Left forelimb (tissue), 1 donor: ENCODE results near the gene NCDN.

Experiments used
- DNase-seq: peaks from one replicate; pipeline ENCODE4 v3.0.0-alpha.2; 2018; ENCODE audit warnings: low spot score

NCDN gene, protein sequence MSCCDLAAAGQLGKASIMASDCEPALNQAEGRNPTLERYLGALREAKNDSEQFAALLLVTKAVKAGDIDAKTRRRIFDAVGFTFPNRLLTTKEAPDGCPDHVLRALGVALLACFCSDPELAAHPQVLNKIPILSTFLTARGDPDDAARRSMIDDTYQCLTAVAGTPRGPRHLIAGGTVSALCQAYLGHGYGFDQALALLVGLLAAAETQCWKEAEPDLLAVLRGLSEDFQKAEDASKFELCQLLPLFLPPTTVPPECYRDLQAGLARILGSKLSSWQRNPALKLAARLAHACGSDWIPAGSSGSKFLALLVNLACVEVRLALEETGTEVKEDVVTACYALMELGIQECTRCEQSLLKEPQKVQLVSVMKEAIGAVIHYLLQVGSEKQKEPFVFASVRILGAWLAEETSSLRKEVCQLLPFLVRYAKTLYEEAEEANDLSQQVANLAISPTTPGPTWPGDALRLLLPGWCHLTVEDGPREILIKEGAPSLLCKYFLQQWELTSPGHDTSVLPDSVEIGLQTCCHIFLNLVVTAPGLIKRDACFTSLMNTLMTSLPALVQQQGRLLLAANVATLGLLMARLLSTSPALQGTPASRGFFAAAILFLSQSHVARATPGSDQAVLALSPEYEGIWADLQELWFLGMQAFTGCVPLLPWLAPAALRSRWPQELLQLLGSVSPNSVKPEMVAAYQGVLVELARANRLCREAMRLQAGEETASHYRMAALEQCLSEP

DNA sequence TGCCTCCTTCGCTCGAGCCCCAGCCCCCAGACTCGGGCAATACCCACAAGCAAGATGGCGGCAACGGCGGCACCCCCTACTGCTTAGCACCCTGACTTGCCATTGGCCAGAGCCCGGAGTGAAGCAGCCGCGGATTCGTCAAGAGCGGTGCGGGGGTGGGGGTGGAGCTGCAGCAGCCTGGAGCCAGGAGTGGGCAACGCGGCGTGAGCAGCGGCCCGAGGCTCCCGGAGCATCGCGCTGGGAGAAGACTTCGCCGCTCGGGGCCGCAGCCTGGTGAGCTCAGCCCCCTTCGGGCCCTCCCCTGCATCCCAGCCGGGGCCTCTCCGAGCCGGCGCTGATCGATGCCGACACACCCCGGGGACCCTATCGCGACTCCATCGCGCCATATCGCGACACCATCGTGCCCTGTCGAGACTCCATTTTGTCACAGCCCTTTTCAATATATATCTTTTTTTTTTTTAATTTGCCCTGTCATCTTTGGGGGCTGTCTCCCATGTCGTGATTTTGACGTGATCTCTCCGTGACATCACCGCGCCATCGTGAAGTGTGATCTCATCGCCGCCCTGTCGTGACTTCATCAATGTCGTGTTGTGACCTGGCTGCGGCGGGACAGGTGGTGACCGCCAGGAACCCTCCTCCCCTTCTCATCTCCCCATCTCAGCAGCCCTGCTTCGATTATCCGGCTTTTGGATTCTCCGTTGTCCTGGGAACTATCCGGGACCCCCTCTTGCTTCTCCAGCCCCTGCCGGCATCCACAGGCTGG is at the start of gene NCDN:
NCDN (plus strand) TSS at position 189 of the 763 bp plus-strand sequence; CDS start at position 581, 392 bp downstream.
- DNase-seq: peak; percentile 99

DNA sequence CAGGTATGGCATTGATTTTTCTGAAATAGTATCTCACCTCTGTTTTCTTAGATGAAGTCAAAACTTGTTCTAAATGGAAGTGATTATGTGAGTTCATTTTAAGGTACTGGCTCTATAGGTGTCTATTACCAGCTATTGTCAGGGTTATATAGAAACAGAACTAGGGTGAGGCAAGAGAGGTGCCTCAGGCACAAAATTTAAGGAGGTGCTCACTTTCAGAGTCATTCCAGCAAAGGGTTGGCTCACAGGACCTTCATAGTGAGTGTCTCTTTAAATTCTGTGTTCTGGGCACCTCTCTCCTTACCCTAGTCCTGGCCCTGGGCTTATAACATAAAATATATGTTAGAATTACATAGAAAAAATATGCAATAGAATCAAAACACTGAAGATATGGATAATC is 49.7 kb upstream of the NCDN start:
- no peak for DNase-seq

DNA sequence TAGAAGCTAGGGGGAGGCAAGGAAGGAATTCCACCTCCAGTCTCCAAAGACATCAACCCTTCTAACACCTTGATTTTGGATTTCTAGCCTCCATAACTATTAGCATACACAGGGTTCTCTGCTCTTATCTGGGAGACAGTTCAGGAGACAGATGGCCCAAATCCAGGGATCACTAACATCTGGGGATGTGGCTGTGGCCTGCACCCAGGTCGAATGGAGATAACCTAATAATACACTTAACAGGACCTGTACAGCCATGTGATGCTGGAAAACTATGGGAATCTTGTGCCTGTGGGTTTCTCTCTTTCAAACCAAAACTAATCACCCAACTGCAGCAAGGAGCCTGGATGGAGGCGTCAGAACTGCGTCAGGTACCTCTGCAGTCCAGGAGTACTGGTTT is 48.0 kb upstream of the NCDN start:
- DNase-seq: no peak

DNA sequence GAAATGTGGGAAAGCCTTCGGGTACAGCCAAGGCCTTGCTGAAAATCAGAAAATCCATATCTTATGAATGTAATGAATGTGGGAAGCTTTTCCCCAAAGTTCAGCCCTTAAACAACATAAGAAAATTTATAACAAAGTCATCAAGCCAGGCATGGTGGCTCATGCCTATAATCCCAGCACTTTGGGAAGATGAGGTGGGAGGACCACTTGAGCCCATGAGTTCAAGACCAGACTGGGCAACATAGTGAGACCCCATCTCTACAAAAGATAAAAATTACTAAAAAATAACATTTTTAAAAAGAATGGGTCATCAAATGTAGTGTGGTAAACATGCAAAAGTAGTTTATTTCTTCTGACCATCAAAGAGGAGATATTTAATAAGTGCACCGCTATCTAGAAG is 46.3 kb upstream of the NCDN start:
- DNase-seq: no peak

DNA sequence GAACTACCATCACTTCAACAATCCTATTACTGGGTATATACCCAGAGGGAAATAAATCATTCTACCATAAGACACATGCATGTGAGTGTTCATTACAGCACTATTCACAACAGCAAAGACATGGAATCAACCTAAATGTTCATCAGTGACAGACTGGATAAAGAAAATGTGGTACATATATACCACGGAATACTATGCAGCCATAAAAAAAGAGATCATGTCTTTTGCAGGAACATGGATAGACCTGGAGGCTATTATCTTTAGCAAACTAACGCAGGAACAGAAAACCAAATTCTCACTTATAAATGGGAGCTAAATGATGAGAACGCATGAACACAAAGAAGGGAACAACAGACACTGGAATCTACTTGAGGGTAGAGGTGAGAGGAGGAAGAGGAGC is 39.4 kb upstream of the NCDN start:
- DNase-seq: no peak

DNA sequence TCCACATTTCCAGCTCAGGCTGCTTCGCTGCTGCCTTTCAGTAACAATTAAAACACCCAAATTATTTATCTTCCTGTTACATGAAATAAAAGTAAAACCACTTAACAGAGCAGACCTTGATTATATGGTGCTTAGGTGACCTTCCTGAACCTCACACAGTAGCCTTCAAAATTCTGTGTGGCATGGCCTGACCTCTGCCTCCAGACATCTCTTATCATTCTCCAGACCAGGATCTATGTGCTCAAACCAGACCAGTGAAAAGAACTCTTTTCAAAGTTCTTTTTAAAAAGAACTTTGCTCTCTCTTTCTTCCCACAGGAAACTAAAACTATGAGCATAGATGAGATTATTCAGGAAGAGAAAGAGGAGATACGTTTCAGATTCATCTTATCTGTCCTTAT is 38.2 kb upstream of the NCDN start:
- no peak for DNase-seq

DNA sequence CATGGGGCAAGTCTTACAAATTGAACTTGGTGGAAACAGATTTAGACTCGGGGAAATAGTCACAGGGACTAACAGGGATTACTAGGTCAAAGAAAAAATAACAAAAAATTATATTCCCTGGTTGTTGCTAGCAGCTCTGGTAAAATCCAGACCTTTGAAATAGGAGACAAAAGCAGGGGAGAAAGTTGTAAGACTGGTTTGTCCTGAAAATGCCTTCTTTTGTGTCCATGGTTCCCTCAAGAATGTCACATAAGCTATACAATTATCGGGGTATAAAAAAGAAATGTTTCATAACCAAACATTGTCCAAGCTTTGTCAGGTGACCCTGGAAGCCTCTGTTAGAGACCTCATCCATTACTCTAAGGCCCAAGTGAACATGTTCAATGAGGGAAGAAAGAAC is 33.5 kb upstream of the NCDN start:
- DNase-seq: no peak

DNA sequence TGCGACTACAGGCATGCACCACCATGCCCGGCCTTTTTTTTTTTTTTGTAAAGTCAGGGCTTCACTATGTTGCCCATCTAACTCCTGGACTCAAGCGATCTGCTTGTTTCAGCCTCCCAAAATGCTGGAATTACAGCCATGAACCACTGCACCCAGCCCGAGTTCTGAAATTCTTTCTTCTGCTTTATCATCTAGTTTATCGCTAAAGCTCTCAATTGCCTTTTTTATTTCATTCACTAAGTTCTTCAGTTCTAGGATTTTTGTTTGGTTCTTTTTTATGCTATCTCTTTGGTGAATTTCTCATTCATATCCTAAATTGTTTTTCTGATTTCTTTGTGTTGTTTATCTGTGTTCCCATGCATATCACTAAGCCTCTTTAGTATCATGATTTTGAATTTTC is 27.4 kb upstream of the NCDN start:
- no peak for DNase-seq

DNA sequence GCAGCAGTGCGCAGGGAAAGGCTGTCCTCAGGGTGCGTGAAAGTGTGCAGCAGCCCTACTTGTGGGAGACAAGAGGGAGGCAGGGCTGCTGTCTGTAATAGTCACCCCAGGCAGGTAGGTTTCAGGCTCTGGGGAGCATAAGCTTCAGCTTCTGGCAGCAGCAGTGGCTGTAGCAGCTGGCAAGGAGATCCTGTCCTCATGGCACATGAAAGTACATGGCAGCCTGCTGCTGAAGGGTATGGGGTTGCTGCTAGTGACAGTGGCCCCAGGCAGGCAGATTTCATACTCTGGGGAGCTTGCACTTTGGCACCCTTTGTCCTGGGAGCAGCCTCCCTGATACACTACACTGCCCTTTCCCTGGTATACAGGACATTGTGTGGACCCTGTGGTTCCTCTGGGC is 26.7 kb upstream of the NCDN start:
- no peak for DNase-seq

DNA sequence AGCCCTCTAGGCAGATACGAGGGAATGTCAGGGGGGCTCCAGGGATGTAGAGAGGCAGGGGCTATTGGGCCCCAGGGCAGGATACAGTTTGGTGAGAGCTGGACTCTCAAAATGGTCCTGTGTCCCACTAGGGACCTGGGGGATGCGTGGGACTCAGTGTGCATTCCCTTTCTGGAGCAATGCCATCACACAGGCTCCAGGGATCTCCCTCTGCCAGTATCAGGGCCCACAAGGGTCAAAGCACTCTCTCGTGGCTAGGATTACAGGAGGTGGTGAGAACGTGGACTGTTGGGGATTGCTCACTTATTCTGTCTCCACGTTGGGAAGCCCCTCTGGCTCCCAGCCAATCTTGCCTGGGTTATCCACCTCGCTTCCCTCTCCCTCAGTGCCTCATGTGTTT is 26.2 kb upstream of the NCDN start:
- no peak for DNase-seq

DNA sequence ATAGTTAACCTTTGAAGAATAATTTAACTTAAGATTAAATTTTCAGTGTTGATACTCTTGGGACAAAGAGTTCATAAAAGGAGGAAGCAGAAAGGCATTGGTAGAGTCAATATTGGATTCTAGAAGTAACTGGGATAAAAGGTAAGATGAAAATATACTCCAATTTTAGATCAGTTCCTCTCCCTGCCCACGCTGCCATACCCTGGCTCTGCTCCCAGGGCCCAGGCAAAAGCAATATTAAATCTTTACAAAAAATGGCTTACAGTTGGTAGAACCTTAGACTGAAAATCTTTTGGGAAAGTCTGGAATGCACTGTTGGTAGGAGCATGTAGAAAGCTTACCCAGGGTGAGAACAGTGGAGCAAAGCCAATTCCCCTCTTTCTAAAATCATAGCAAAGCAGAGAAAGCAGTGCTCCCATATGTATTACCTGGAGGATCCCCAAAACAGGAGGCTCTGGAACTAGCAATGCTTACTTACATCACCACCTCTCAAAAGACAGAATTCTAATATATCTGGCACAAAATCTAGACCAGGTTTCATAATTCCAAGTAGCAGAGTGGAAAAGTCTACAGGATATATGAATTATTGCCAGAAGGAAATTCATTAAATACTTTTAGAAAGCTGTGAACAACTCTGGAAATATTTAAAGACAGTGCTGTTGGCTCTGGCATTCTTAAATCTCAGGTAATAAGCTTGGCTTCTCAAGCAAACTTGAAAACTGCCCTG is 24.9 kb upstream of the NCDN start:
- DNase-seq: no peak

DNA sequence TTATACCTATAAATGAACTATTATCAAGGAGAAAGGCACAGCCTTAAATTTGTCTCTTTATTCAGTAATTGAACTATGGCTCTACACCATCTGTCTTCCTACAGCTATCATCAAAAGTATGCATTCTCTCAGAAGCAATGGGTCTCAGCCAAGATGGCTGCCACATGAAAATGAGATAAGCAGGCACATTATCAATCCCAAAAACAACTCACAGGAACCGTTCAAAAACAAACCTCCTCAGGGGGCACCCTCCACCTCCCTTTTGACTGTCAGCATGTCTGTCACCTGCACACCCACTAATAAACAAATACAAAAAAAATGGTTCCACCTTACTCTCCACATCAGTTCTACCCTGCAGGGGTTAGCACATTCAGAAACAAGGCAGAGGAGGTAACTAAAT is 24.0 kb upstream of the NCDN start:
- no peak for DNase-seq

DNA sequence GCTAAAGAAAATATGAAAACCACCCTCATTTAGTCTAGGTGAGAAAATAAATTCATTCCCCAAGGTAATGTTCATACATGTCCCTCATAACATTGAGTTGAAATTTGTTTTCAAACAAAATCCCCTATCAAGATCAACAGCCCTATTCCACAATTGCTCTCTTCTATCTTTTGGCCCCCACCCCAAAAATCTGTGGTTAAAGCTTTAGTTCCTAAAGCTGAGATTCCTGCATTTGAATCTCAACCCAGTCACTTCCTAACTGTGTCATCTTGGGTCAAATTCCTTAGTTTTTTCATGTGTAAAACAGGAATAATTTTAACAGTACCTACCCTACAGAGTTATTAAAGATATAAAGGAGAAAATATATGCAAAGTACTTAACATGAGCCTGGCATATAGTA is 22.4 kb upstream of the NCDN start:
- DNase-seq: no peak

DNA sequence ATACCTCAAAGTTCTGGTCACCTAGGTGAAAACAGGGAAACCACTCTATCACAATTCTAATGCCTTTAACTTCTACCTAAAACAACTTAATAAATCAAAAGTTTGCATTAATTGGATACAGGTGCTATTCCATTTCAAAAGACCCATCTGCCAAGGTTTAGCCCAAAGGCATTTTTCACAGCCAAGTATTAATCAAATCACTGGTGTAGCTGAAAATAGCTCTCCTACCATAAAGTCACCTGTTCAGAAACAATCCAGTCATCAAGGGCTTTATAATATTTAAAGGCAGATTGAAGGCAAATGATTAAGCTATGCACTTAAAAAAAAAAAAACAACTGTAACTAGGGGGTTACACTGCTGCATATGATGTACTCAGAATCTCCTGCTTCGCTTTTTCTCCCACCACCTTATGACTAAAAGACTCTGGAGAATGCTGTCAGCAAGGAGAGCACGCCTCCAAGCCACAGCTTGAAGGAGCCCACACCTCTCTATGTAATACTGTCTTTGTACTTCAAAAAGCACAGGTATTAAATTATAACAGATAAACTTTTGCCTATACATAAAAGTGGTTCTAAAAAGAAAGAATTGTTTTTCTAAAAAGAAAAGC is 20.9 kb upstream of the NCDN start:
- DNase-seq: no peak

DNA sequence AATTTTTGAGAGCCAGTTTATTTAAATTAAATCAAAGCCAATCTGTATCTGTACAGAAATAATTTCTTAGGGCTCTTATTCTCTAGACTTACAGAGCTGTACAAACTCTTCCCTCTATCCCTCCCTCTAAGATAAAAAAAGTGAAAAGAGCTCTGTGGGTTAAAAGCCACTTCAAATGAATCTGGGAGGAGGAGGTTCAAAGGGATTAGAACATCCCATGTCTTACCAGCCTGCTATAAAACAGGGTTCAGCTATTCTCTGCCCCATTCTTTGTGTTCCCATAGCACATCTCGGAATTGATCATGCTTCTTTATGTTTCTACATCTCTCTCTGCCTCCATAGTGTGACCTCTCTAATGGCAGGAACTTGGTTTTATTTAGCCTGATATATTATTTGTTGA is 19.8 kb upstream of the NCDN start:
- no peak for DNase-seq

DNA sequence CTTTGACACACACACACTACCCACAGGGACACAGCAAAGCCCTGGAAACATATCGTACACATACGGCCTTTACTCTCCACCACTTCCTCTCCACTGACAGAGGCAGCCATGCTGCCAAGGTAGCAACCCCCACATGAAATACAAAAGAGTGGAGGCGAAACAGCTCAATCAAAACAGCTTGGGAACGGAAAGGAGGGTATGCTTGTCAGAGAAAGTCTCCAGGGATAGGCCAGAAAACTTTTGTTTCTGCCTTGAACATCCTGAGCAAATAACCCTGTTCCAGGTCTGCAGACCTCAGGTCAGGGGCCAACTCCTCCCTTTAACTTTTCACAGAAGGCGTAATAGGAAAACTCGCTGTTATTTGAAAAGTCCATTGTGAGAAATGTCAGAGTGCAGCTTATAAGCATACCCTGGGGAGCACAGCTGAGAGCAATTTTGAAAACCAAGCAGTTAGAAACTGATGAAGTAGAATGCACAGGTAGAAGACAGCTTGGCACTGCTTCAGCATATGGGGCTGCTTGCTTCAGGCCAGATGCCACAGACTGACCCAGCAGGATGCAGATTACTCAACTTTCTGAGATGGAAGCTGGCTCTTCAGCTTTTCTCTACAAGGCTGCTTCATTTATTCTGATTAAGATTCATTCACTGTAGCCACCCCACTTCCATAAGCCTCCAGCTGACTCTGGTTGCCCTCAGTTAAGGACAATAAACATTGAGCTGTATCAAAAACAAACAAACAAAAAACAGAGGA is 18.4 kb upstream of the NCDN start:
- DNase-seq: no peak

DNA sequence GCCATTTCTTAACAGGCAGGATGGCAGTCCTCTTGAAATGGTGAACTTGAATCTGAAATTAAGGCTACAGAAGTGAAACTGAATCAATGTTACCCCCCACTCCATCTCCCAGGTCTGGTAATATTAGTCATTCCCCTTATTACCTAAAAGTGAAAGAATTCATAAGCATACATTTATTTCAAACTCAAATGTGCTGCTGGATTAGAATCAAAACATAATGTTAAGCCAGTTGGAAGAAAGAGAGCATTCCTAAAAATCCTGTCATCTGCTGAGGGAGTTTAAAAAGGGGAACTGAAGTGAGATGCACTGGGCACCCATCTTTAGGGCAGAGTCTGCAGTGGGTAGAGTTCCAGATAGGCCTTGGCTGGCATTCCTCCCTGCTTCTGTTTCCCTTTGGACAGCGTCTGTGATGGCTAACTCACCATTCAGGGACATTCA is 17.8 kb upstream of the NCDN start:
- no peak for DNase-seq

DNA sequence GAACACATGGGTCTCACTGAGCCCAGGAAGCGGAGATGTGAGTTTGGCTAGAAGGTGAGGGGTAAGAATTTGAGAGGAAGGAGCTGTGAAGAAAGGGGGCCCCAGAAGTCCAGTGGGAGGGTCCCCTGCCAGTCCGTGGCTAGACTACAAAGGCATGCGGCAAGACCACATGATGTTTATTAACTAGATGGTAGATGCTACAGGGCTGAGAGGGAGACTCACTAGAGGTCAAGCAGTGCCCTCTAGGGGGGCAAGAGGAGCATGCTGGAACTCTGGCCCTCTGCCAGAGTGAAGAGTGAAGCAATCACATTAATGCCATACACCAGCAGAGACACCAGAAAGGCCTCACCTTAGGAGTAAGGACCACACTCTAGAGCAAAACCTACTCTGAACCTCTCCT is 12.6 kb upstream of the NCDN start:
- no peak for DNase-seq

DNA sequence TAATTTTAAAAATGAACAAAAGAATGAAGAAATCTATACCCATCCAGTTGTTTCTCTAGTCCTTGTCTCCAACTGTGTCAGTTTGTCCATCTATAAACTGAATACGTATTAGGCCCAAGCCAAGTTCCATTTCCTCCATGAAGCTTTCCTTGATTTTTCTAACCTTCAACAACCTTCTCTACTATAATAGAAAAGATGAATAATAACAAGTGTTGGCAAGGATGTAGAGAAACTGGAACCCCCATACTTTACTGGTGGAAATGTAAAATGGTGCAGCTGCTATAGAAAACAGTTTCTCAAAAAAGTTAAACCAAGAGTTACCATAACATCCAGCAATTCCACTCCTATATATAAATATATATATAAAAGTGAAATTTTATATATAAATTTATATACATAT is 11.0 kb upstream of the NCDN start:
- DNase-seq: no peak

DNA sequence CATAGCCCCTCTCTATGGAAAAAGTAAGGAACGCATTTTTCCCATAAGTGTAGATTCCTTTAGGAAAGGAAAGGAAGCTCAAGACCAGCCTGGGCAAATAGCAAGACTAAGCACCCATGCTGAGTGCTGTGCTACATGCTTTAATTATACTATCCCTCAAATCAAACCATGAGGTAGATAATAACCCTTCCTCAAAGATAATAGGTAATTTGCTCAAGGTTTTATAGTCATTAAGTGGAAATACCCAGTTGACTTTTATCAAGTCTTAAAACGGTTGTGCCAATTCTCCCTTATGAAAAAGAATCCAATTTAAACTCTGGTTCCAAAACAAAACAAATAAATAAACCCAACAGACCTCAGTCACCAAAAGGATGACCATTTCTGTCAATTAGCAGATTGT is 3.7 kb upstream of the NCDN start:
- no peak for DNase-seq
